ENCODE data around the gene PRSS23.

PRSS23 gene

DNA sequence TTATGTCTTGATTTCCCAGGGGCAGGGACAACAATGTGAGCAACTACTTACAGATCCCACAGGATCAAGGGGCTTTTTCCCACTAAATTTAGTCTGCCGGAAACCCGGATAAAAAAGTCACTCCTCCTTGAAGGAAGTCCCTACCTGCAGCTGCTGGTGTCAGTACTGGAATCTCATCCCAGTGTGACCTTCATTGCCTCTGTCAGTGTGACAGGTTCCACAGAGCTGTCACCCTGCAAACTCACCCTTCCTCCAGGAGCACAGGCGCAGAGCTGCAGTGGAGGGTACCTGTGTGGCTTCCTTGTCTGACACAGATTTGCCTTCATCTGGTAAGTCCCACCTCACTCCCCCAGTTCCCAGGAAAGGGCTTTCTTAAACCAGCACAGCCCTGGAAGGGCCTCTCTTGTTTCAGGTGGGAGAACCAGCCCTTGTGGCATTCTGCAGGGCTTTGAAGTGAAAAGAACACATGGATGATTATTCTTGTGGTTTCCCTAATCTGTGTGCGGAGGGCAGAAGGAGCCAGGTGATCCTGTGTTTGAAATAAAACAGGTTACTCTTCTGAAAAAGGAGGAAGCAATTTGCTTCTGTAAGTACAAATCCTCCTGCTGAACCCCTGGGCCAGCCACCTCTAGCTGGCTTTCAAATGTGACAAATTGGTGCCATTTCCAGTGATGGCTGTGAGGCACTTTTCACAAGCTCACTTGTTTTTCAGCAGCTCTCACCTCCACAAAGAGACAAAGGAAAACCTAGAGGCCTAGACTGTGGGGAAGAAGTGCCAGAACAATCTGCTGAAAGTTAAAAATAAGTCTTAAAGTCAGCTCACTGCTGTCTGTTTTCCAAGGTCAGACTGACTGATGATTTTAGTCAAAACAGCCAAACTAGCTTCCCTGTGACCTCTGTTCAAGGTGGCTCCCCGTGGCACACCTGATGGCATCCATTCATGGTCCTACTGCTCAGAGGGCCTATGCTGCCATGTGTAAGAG lies 9.2 kb upstream of the PRSS23 start:
- no peak for DNase-seq

DNA sequence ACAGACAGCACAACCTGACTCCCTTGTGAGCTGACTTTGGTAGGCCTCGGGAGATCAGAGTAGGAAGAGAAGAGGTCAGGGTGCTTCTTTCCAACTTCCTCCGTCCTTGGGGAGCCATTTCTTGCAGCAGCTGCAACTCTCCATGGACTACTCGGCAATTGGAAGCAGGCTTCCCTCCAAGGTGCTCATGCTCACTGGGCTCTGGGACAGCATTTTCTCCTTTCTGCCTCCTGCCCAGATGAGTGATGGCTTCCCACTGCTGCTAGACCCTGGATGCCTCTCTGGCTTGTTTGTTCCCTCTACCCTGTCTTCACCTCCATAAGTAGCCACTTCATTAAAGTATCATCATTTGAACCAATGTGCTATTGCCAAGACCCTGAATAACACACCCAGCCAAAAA lies 8.2 kb upstream of the PRSS23 start:
- DNase-seq: no peak

DNA sequence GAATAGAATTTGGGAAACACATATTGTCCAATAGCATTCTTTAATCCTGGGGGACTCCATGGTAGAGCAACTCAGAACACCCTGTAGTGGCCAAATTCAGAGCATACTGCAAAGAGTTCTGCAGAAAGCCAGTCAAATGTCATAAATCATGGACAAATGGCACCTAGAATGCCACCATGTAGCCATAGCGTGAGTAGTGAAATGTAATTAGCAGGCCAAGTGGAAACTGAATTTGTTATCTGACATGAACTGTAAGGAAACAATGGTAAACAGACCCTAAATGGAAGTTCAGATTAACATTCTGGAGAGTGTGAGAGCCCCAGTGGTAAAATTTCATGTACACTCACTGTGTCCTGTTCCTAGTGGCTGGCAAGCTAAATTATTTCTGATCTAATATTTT lies 7.0 kb upstream of the PRSS23 start:
- DNase-seq: no peak

DNA sequence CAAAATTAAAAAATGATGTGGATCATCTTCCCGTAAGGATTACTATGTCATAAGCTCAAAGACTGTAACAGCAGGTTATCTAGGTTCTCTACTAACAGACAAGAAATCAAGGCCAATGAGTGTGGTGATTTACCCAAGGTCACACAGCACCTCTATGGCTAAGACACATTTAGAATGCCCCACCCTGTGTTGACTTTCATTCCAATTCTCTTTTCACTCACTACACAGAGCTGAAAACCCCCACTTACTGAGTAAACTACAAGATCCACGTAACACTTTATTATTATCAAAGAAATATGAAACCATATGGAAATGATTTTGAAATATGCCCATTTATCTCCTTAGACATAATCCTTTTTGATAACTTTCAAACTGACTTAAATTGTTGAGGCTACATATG lies 4.8 kb upstream of the PRSS23 start:
- DNase-seq: no peak

DNA sequence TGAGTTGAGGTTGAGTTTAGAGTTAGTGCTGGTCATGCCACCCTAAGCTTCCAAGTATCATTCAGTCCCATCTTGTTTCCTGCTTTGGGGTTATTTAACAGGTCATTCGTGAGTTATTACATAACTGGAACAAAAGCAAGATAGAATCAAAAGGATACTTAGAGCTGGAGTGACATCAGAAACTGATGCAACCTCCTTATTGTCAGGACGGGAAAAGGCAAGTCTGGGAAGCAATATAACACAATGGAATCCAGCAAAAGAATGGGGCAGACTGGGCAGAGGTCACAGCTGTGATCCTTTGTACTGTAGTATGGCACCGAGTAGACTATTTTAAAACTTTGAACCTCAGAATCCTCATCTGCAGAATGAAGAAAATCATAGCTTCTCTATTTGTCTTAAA lies 4.4 kb upstream of the PRSS23 start:
- no peak for DNase-seq

DNA sequence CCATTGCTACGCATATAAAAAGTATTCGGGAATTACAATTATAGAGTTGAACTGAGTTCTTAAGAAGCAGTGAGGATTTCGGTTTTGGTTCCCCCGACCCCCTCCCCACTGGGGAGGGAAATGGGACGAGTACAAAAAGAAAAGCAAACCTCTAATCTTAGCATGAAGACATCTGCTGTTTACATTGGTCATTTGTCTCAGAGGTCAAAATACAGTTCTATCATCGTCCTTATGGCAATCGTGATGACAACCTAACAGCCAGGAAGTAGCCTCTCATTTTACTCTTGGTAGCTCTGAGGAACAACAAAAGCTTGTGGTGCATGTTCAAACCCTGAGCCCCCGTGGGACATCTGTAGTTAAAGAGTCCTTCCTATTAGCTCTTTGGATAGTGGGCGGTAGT lies 3.2 kb upstream of the PRSS23 start:
- no peak for DNase-seq

DNA sequence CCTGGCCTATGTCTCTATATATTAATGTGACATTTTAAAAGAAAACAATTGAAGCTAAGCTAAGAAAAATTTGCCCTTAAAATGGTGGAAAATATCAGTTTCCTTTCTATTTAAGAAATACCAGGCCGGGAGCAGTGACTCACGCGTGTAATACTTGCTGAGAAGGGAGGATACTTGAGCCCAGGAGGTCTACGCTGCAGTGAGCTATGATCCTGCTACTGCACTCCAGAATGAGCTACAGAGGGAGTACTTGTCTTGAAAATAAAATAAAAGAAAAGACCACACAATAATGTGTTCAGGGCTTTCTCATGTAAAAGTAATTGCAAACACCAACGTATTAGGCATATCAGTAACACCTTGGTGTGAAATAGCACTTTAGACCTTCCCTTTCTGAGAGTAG lies 1.4 kb upstream of the PRSS23 start:
- no peak for DNase-seq

DNA sequence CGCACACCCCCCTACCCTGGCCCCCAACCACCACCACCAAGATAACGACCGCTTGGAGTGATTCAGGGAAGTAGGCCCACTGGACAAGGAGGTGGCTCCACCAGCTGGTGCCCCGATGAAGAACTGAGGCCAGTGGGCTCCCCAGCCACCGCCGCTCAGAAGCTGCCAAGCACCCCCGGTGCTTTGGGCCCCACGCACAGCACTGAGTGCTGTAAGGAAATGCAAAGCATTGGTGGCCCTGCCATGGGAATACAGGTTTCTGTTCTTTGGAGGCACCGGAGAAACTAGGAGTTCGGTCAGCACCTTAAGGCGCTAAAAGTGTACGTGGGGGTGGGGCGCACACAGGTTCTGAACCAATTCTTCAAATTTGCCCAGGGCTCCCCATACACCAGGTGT lies 664 bp upstream of the PRSS23 start:
- DNase-seq: no peak

DNA sequence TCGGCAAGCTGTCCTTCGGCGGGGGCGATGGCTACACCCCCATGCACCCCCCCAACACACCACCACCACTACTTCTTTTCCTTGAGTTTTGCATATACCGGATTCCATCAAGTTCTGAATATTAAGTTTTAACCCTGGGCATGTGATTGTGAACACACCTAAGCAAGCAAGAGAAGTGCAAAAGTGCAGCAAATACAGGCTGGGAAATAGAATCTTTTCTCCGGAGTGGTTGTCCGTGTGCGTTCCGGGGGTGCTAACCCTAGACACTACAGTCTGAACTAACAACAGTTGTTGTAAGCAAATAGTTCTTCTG lies 574 bp downstream of the PRSS23 start:
- DNase-seq: no peak

DNA sequence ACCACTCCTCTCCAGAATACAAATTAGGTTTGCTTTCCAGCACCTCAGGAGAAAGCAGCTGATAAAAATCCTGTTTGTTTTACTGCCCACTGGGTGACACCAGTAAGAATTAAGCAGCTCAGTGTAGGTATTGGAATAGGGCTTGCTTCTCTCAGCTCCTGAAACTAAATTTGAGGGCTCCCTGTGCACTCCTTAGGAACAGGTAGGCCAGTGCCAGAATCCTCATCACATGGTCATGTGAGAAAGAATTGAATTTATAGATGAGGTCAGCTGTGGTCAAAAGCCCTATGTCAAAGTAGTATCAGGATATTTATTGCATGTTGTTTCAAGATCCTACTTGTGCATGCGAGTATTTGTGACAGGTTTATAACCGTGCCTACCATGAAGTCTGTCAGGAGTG lies 1.0 kb downstream of the PRSS23 start:
- no peak for DNase-seq

DNA sequence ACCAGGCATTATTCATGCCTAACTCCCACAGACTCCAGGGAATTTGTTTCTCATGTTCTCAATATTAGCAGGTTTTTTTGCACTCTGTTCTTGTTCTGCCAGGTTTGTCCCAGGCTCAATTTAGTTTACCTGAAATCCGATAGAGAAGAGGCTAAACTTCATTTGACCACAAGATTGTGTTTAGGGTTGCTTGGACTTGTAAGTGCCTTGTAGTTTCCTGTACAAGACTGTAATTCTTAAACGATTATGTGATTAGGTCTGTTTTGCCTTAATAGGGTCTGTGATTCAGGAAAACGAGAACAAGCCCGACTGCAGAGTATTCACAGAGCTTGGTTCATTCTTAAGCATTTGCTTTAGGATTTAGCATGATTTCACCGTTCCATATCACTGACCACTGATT lies 1.8 kb downstream of the PRSS23 start:
- DNase-seq: no peak

DNA sequence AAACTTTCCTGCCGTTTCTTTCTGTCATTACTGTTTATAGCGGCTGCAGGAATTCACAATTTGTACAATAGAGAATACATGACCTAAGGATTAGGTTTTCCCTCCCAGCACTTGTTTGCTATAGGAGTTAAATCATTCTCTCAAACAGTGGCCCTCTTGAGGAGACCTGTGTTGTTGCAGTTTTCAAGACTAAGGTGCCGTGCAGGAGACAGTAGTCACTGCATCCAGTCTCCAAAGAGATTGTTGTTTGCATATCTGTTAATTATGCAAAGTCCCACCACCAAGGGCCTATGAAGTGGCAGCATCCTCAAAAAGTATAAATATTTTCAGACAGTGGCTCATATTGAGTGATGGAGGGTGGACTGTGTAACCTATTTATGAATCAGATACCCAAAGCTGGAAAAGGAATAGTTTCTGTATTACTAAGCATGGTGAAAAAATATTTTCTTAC lies 2.3 kb downstream of the PRSS23 start:
- DNase-seq: no peak

DNA sequence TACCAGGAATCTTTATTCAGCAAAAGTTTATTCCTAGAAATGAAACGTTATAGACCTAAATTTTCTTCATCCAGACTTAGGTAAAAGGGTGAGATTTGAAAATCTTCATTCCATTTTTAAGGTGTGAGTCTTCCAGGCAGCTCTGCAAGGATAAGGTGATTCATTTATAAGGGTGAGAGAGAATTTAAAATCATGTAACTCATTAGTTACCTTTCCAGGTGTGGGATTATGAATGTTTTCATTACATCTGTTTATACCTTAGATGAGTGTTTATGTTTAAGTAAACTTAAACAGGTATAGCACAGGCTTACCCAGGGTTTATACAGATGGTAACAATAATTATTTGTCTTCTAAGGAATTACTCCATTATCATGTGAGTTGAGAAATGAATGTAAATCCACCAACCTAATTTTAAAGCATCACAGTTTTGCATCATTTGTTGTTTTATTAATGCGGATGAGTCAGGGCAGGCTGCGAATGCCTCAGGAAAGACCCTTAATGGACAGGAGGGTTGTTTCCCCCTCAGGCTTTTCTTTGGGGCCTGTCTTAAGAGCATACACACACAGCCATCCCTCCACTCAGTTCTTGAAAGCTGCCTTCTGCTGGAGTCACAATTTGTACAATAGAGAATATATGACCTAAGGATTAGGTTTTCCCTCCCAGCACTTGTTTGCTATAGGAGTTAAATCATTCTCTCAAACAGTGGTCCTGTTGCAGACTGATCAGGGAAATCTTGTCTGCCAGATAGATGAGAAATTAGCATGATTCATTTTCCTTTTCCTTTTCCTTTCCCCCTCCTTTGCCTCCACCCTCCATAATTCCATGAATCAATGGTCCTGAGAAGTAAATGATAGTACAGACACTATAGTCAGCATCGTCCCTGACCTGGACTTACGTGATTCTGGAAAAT lies 3.0 kb downstream of the PRSS23 start:
- DNase-seq: no peak

DNA sequence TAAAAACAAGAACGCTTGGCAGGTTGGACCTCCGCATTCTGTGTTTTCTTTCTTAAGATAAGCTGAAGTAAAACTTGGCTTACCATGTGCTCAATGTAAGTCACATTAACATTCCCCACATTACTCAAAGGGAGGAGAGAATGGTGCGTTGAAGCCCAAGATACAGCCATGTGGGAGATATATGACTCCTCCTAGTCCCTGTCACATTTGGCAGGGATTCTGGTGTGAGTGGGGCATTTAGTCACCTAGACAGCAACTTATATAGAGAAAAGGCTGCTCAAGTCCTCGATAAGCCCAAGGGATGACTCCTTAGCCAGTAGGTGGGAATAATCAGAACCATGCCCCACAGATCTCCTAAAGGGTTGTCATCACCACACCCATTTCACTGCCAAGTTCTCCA lies 4.6 kb downstream of the PRSS23 start:
- no peak for DNase-seq

DNA sequence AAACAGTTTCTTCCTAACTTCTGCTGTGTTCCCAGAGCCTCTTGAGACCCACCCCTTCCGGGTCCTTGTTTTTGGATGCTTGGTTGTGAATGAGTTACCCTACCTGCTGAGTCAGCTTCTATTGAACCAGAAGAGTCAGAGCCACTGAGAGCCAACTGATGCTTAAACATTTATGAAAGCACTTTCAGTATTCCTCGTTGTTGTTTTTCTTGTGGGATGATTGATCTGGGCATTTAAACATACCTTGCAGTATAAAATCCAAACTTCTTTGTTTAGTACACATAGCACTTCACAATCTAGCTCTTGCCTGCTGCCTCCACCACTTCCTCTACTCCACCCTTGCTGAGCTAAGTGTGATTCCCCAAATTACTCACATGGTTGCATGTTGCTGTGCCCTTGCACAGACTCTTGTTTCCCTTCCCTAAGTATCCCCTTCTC lies 5.5 kb downstream of the PRSS23 start:
- no peak for DNase-seq

DNA sequence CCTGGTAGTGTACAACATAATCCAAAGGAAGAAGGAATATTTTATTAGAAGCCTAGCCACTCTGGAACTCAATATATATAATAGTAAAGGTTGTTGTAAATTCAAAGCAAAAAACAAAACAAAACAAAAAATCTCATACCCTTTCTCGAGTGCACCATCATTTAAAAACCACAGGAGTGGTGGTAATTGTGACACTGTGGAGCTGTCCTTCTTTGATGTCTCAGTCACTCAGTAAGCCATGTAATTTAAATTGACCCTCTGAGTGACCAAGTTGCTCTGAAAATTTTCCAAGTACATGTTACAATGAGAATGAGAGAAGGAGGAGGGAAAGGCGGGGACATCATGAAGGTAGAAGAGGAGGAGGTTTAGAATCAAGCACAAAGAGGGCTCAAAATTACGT lies 6.6 kb downstream of the PRSS23 start:
- no peak for DNase-seq

DNA sequence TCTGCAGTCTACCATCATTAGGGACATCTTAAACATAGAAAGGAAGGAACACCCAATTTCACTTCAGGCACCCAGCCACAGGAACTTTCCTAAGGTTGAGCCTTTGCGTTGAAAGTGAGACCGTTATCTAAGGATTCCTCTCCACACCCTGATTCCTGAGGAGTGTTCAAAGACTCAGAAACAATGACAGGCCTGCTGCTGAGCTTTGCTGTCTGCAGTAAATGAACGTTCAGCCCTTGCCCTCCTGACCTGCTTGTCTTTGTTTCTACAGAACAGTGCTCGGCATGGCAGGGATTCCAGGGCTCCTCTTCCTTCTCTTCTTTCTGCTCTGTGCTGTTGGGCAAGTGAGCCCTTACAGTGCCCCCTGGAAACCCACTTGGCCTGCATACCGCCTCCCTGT lies 7.0 kb downstream of the PRSS23 start:
- DNase-seq: no peak

DNA sequence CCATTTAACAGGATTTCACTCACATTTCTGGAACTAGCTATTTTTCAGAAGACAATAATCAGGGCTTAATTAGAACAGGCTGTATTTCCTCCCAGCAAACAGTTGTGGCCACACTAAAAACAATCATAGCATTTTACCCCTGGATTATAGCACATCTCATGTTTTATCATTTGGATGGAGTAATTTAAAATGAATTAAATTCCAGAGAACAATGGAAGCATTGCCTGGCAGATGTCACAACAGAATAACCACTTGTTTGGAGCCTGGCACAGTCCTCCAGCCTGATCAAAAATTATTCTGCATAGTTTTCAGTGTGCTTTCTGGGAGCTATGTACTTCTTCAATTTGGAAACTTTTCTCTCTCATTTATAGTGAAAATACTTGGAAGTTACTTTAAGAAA lies 9.2 kb downstream of the PRSS23 start:
- DNase-seq: no peak

DNA sequence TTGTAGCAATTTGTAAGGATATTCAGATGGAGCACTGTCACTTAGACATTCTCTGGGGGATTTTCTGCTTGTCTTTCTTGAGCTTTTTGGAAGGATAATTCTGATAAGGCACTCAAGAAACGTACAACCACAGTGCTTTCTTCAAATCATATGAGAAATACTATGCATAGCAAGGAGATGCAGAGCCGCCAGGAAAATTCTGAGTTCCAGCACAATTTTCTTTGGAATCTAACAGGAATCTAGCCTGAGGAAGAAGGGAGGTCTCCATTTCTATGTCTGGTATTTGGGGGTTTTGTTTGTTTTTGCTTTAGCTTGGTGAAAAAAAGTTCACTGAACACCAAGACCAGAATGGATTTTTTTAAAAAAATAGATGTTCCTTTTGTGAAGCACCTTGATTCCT lies 9.9 kb downstream of the PRSS23 start:
- no peak for DNase-seq

DNA sequence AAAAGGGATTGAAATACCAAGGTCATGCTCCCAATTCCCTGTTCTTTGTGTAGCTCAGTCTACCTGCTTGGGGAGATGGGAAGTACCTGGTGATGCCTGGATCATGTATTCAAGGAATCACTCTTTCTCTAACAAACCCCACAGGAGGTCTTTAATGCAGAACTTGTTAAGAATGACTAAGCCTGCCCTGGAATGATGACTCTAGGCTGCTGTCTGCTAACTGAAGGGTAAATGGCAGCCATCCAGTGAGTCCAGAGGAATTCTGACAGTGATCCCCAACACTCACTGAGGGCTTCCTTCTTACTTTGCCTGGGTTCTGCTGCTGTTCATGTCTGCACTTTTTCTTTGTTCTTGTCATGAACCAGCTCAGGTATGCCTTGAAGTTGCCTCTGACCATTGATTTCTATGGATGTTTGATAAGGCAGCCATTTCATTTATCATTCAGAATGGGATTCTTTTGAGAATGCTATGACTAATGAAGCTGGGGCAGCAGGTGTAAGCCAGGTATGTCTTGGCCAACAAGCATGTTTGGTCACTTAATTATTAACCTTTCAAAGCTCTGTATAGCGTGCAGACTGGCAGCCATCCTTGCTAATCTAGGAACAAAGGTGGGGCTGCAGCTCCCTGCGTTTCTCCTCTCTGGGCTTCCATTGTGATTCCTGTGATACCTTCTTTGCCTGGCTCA lies 11.4 kb downstream of the PRSS23 start:
- DNase-seq: no peak

DNA sequence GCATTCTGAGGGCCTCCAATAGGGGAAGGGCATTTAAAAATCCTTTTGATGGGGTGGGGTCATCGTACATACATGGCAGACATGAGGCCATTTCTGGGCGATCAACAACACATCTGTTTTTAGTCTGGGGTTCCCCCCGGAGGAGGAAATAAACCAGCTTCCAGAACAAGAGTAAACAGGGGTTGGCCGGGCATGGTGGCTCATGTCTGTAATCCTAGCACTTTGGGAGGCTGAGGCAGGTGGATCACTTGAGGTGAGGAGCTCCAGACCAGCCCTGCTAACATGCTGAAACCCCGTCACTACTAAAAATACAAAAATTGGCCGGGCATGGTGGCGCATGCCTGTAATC lies 12.0 kb downstream of the PRSS23 start:
- DNase-seq: no peak

DNA sequence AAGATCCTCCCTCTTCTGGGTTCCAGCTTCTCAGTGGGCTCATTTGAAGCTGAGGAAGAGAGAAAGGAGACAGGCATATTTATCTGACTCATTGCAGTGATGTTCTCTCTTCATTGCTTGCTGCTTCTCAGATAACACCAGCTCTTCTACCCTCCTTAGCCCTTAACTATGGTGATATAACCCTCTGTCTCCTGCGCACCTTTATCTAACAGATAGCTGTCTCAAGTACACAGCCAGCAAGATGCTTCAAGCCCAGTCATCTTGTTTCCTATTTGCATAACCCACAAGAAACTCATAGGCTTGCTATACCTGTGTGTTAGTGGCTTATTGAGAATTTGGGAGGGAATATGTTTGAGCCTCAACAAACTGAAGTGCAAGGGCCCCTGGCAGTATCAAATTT lies 12.6 kb downstream of the PRSS23 start:
- no peak for DNase-seq

DNA sequence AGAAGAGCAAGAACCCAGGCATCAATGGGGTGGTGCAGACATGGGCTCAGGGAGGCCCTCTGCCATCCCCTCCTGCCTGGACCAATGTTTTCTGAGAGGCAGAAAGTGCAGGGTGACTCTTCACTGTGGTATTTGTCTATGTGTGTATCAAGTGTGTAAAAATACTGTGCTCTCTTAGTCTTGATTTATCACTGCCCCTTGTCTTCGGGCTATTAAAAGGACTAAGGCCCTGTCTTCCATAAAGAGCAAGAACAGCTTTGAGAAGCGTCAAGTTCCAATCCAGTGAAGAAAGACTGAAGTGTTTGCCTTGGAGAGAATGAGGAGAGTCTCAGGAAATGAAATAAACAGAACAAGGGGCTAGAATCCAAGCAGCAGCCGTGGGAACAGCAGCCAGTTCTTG lies 14.4 kb downstream of the PRSS23 start:
- no peak for DNase-seq

DNA sequence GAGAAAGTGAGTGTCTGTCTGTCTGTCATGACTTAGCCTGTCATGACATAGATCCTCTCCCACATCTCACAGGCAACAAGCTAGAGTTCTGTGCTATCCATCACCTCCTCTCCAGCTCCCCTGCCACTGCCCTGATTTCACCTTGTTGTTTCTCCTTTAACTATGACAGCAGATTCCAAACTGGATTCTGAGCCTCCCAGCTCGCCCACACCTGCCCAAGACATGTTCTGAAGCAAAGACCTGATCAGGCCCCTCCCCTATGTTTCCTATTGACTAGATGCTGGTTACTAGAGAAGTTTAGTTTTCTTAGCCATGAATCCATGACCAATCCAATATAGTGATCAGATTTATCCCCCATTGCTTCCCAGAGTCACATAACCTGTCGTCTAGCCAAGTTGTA lies 15.4 kb downstream of the PRSS23 start:
- DNase-seq: no peak

Data from activated T-cell treated with anti-CD3 and anti-CD28 coated beads for 4 hours (primary cell).